ENCODE data around the gene PRRC1. TPM values are rescaled to one million over a fixed set of nuclear protein-coding genes. Genes with fewer than 3 reads are reported as not detected.

Gene PRRC1
- total RNA-seq (2022) = 80.5 and 87.8 TPM in 2 replicates
- percentile 91 among the genes with signal in this experiment for Bru-seq, nascent RNA
- percentile 87 among the genes with signal in this experiment for BruChase-seq, experiment 1, labeled RNA remaining after a 6-hour chase
- percentile 93 among the genes with signal in this experiment for BruChase-seq, experiment 2, labeled RNA remaining after a 2-hour chase
- long read RNA-seq, full-length matches to known transcripts = 55 of 75 reads
- long read RNA-seq, partial matches to known transcripts = 5 of 75 reads
- long read RNA-seq, other reads (novel, unspliced or antisense) = 15 of 75 reads

GRCh38 chr5:127517480-127518318 lies at the start of gene PRRC1:
Gene PRRC1 (plus strand): TSS chr5:127517640. CDS start chr5:127523480, 5,840 bp downstream.
- Mint-ChIP-seq H3K27me3 (ENCODE audit: unreplicated experiment) (peaks cover 6% of the 10 kb centered on the region), H3K4me1 (ENCODE audit: low read depth, unreplicated experiment) (peaks cover 16% of the 10 kb centered on the region), H3K36me3 (ENCODE audit: insufficient read depth, unreplicated experiment) (peaks cover 50% of the 10 kb centered on the region), H3K9me3 (ENCODE audit: low read depth, unreplicated experiment) (peaks cover 15% of the 10 kb centered on the region), H3K27ac (ENCODE audit: unreplicated experiment) (peak within 1 kb of the TSS; percentile 73), H3K4me3 (ENCODE audit: low read depth, unreplicated experiment) (peak within 1 kb of the TSS; percentile 87)
- intact Hi-C loops (cut with micrococcal nuclease; ENCODE audit: unreplicated experiment) = no loop called here
- CTCF ChIA-PET = no interaction called here
- peak; percentile 85 for DNase-seq
- TF ChIP-seq CTCF (IDR thresholded peaks at IDR 0.05; ENCODE audit: unreplicated experiment) = no peak
- BruUV-seq (replicated peaks) = no TSS peak

DNA sequence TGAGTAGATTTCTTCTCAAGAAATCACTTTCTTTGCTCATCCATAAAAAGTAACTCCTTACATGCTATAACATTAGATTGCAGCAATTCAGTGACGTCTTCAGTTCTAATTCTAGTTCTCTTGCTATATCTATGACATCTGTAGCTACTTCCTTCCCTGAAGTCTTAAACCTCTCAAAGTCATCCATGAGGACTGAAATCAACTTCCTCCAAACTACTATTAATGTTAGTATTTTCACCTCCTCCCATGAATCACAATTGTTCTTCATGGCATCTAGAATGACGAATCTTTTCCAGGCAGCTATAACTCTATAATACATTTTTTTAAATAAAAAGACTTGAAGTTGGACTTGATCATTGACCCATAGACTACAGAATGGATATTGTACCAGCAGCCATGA lies 46.2 kb upstream of the PRRC1 start:
- DNase-seq = no peak
- no peaks in the 10 kb centered on the region for H3K4me1 Mint-ChIP-seq (ENCODE audit: low read depth, unreplicated experiment)
- CTCF ChIA-PET = no interaction called here
- H3K27ac Mint-ChIP-seq (ENCODE audit: unreplicated experiment) = no peak overlapping the region
- H3K4me3 Mint-ChIP-seq (ENCODE audit: low read depth, unreplicated experiment) = no peak overlapping the region
- TF ChIP-seq CTCF (IDR thresholded peaks at IDR 0.05; ENCODE audit: unreplicated experiment) = no peak
- no peaks in the 10 kb centered on the region for H3K27me3 Mint-ChIP-seq (ENCODE audit: unreplicated experiment)
- BruUV-seq (replicated peaks) = no TSS peak
- H3K36me3 Mint-ChIP-seq (ENCODE audit: insufficient read depth, unreplicated experiment) = no peaks in the 10 kb centered on the region
- intact Hi-C loops (cut with micrococcal nuclease; ENCODE audit: unreplicated experiment) = no loop called here
- no peaks in the 10 kb centered on the region for H3K9me3 Mint-ChIP-seq (ENCODE audit: low read depth, unreplicated experiment)

GRCh38 chr5:127472700-127473099 lies 44.7 kb upstream of the PRRC1 start:
- Mint-ChIP-seq H3K27ac (ENCODE audit: unreplicated experiment) (no peak overlapping the region), H3K27me3 (ENCODE audit: unreplicated experiment) (no peaks in the 10 kb centered on the region), H3K36me3 (ENCODE audit: insufficient read depth, unreplicated experiment) (no peaks in the 10 kb centered on the region), H3K9me3 (ENCODE audit: low read depth, unreplicated experiment) (no peaks in the 10 kb centered on the region), H3K4me1 (ENCODE audit: low read depth, unreplicated experiment) (no peaks in the 10 kb centered on the region), H3K4me3 (ENCODE audit: low read depth, unreplicated experiment) (no peak overlapping the region)
- no peak for TF ChIP-seq CTCF (IDR thresholded peaks at IDR 0.05; ENCODE audit: unreplicated experiment)
- no TSS peak for BruUV-seq (replicated peaks)
- no peak for DNase-seq
- intact Hi-C loops (cut with micrococcal nuclease; ENCODE audit: unreplicated experiment) = no loop called here
- CTCF ChIA-PET = no interaction called here

DNA sequence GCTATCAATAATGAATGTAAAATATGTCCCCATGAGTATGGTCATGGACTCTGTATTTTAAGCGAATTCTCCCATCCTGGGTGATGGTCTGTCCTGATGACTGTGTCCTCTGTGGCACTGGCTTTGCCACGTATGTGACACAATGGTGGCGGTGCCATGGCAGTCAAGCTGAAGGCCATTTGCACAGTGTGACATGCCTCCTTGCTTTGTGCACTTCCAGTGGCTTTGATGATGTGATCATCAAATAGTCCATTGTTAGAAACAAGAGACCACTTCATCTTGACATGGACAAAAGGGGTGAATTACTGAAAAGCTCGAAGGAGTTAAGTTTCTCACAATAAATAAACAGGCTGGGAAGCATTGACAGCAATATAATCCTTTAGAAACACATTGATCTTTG lies 31.0 kb upstream of the PRRC1 start:
- H3K27ac Mint-ChIP-seq (ENCODE audit: unreplicated experiment) = no peak overlapping the region
- H3K4me1 Mint-ChIP-seq (ENCODE audit: low read depth, unreplicated experiment) = no peaks in the 10 kb centered on the region
- CTCF ChIA-PET = no interaction called here
- H3K27me3 Mint-ChIP-seq (ENCODE audit: unreplicated experiment) = no peaks in the 10 kb centered on the region
- intact Hi-C loops (cut with micrococcal nuclease; ENCODE audit: unreplicated experiment) = no loop called here
- BruUV-seq (replicated peaks) = no TSS peak
- TF ChIP-seq CTCF (IDR thresholded peaks at IDR 0.05; ENCODE audit: unreplicated experiment) = no peak
- no peak for DNase-seq
- H3K9me3 Mint-ChIP-seq (ENCODE audit: low read depth, unreplicated experiment) = no peaks in the 10 kb centered on the region
- H3K4me3 Mint-ChIP-seq (ENCODE audit: low read depth, unreplicated experiment) = no peak overlapping the region
- no peaks in the 10 kb centered on the region for H3K36me3 Mint-ChIP-seq (ENCODE audit: insufficient read depth, unreplicated experiment)
